Natural killer cell treated with Interleukin-12 subunit alpha and Interleukin-12 subunit beta and Interleukin-15 and Interleukin-18, amount 100 ng/mL, for 72 hours (primary cell): ENCODE data around the gene CCDC157. TPM values are rescaled to one million over a fixed set of nuclear protein-coding genes. Genes with fewer than 3 reads are reported as not detected.
A peak's percentile ranks its signal among the peaks of the same experiment; 100 is the strongest.

Experiments
- ATAC-seq, 2 donors: fragments of 150-1000 bp; cut with Tn5 transposase in 1 of 2; sonication (Bioruptor Pico), chemical (Tn5 transposase) in 1 of 2; 2 replicates each; pipeline ENCODE4 v1.10.0; 2021
- DNase-seq: peaks from one replicate; pipeline ENCODE4 v3.0.0; 2022; ENCODE audit warnings: low spot score
- H3K27ac Mint-ChIP-seq, 2 donors: 1 replicate in 1 of 2; 2 replicates in 1 of 2; pipeline ENCODE4 v1.8.0; 2022; ENCODE audit warnings: mixed read lengths in 2 of 2, mild to moderate bottlenecking in 1 of 2, moderate library complexity in 1 of 2
- H3K27me3 Mint-ChIP-seq, 2 donors: 1 replicate in 1 of 2; 2 replicates in 1 of 2; pipeline ENCODE4 v1.8.0; 2022; ENCODE audit warnings: mixed read lengths in 2 of 2
- H3K36me3 Mint-ChIP-seq: one replicate; pipeline ENCODE4 v1.8.0; 2022; ENCODE audit warnings: mixed read lengths
- H3K4me1 Mint-ChIP-seq, 2 donors: 1 replicate in 1 of 2; 2 replicates in 1 of 2; pipeline ENCODE4 v1.8.0; 2022; ENCODE audit warnings: low read depth in 2 of 2, mixed read lengths in 2 of 2, mild to moderate bottlenecking in 1 of 2
- H3K4me3 Mint-ChIP-seq: one replicate; pipeline ENCODE4 v1.8.0; 2022; ENCODE audit warnings: mixed read lengths
- H3K9me3 Mint-ChIP-seq: 2 replicates; pipeline ENCODE4 v1.8.0; 2022; ENCODE audit warnings: mixed read lengths
- total RNA-seq, 2 donors: library from RNA; stranded (reverse); gene quantifications; one replicate each; pipeline ENCODE4 v1.2.3, GENCODE V29; 2022

The CCDC157 gene
- total RNA-seq, 2 donors from 2014 or later, result 3.3 to 6.8 TPM

GRCh38 chr22:30408388-30409102 is 51.7 kb downstream of the CCDC157 start:
- ATAC-seq, result no peak
- H3K27ac Mint-ChIP-seq, result no peak overlapping the region

GRCh38 chr22:30411780-30412179 is 55.0 kb downstream of the CCDC157 start:
- ATAC-seq (no peak), DNase-seq (no peak)
- no peaks in the 10 kb centered on the region for H3K27me3 Mint-ChIP-seq
- H3K4me1 Mint-ChIP-seq, result no peaks in the 10 kb centered on the region
- no peaks in the 10 kb centered on the region for H3K9me3 Mint-ChIP-seq
- H3K4me3 Mint-ChIP-seq, result no peak overlapping the region
- H3K36me3 Mint-ChIP-seq, result no peaks in the 10 kb centered on the region
- no peak overlapping the region for H3K27ac Mint-ChIP-seq

More at GRCh38 chr22:30408388-30409102, 51.7 kb downstream of the CCDC157 start:
- Mint-ChIP-seq H3K9me3 (no peaks in the 10 kb centered on the region), H3K4me1 (no peaks in the 10 kb centered on the region), H3K4me3 (no peak overlapping the region), H3K36me3 (no peaks in the 10 kb centered on the region), H3K27me3 (no peaks in the 10 kb centered on the region)
- DNase-seq, result no peak

GRCh38 chr22:30413001-30413400 is 56.2 kb downstream of the CCDC157 start:
- H3K27ac Mint-ChIP-seq, result no peak overlapping the region

GRCh38 chr22:30413745-30414524 is 57.1 kb downstream of the CCDC157 start:
- Mint-ChIP-seq H3K4me3 (no peak overlapping the region), H3K27me3 (no peaks in the 10 kb centered on the region), H3K4me1 (no peaks in the 10 kb centered on the region), H3K9me3 (no peaks in the 10 kb centered on the region), H3K27ac (no peak overlapping the region), H3K36me3 (no peaks in the 10 kb centered on the region)
- no peak for DNase-seq
- no peak for ATAC-seq

More at GRCh38 chr22:30413001-30413400, 56.2 kb downstream of the CCDC157 start:
- Mint-ChIP-seq H3K4me3 (no peak overlapping the region), H3K36me3 (no peaks in the 10 kb centered on the region), H3K27me3 (no peaks in the 10 kb centered on the region), H3K4me1 (no peaks in the 10 kb centered on the region), H3K9me3 (no peaks in the 10 kb centered on the region)
- ATAC-seq (no peak), DNase-seq (no peak)

- H3K27ac Mint-ChIP-seq, result no peak overlapping the region
- ATAC-seq, result no peak
Measured at GRCh38 chr22:30414525-30415047, 57.8 kb downstream of the CCDC157 start.

GRCh38 chr22:30416403-30416802 is 59.6 kb downstream of the CCDC157 start:
- H3K36me3 Mint-ChIP-seq, result no peaks in the 10 kb centered on the region
- no peak for ATAC-seq
- H3K27me3 Mint-ChIP-seq, result no peaks in the 10 kb centered on the region
- DNase-seq, result no peak
- H3K27ac Mint-ChIP-seq, result no peak overlapping the region
- H3K9me3 Mint-ChIP-seq, result no peaks in the 10 kb centered on the region
- H3K4me1 Mint-ChIP-seq, result peaks cover 0 to 2% of the 10 kb centered on the region in 2 donors
- H3K4me3 Mint-ChIP-seq, result no peak overlapping the region

More at GRCh38 chr22:30414525-30415047, 57.8 kb downstream of the CCDC157 start:
- no peaks in the 10 kb centered on the region for H3K9me3 Mint-ChIP-seq
- DNase-seq, result no peak
- H3K4me1 Mint-ChIP-seq, result no peaks in the 10 kb centered on the region
- H3K27me3 Mint-ChIP-seq, result no peaks in the 10 kb centered on the region
- H3K4me3 Mint-ChIP-seq, result no peak overlapping the region
- no peaks in the 10 kb centered on the region for H3K36me3 Mint-ChIP-seq

GRCh38 chr22:30416837-30417236 is 60.0 kb downstream of the CCDC157 start:
- ATAC-seq, result no peak
- H3K9me3 Mint-ChIP-seq, result no peaks in the 10 kb centered on the region
- H3K27ac Mint-ChIP-seq, result no peak overlapping the region
- H3K36me3 Mint-ChIP-seq, result no peaks in the 10 kb centered on the region
- H3K4me3 Mint-ChIP-seq, result no peak overlapping the region
- H3K4me1 Mint-ChIP-seq, result peaks cover under 1 to 4% of the 10 kb centered on the region in 2 donors
- no peaks in the 10 kb centered on the region for H3K27me3 Mint-ChIP-seq
- DNase-seq, result no peak

GRCh38 chr22:30420347-30421125 is 63.7 kb downstream of the CCDC157 start:
- Mint-ChIP-seq H3K4me1 (peaks cover 29 to 31% of the 10 kb centered on the region in 2 donors), H3K27ac (peak overlapping the region in 1 of 2 donors; percentile 15)
- DNase-seq, result no peak

GRCh38 chr22:30421695-30422480 is 65.1 kb downstream of the CCDC157 start:
- H3K27ac Mint-ChIP-seq, result peak overlapping the region; percentile 95 to 98
- H3K4me1 Mint-ChIP-seq, result peaks cover 39 to 42% of the 10 kb centered on the region in 2 donors
- DNase-seq (peak; percentile 16), ATAC-seq (no peak)
- H3K4me3 Mint-ChIP-seq, result peak overlapping the region; percentile 98
- H3K27me3 Mint-ChIP-seq, result no peaks in the 10 kb centered on the region
- no peaks in the 10 kb centered on the region for H3K9me3 Mint-ChIP-seq
- H3K36me3 Mint-ChIP-seq, result no peaks in the 10 kb centered on the region

More at GRCh38 chr22:30420347-30421125, 63.7 kb downstream of the CCDC157 start:
- H3K27me3 Mint-ChIP-seq, result no peaks in the 10 kb centered on the region
- H3K4me3 Mint-ChIP-seq, result no peak overlapping the region
- H3K9me3 Mint-ChIP-seq, result no peaks in the 10 kb centered on the region
- H3K36me3 Mint-ChIP-seq, result no peaks in the 10 kb centered on the region
- no peak for ATAC-seq

GRCh38 chr22:30422481-30423300 is 65.9 kb downstream of the CCDC157 start:
- no peaks in the 10 kb centered on the region for H3K9me3 Mint-ChIP-seq
- H3K36me3 Mint-ChIP-seq, result no peaks in the 10 kb centered on the region
- H3K27ac Mint-ChIP-seq, result peak overlapping the region; percentile 95 to 98
- peaks cover 45 to 48% of the 10 kb centered on the region in 2 donors for H3K4me1 Mint-ChIP-seq
- peak overlapping the region; percentile 98 for H3K4me3 Mint-ChIP-seq
- DNase-seq, result no peak
- no peaks in the 10 kb centered on the region for H3K27me3 Mint-ChIP-seq
- ATAC-seq, result no peak

GRCh38 chr22:30423301-30423958 is 66.6 kb downstream of the CCDC157 start:
- H3K27me3 Mint-ChIP-seq, result no peaks in the 10 kb centered on the region
- DNase-seq, result peak; percentile 72
- peaks cover 45 to 48% of the 10 kb centered on the region in 2 donors for H3K4me1 Mint-ChIP-seq
- H3K36me3 Mint-ChIP-seq, result no peaks in the 10 kb centered on the region
- ATAC-seq, result peak; percentile 59 to 65
- H3K4me3 Mint-ChIP-seq, result peak overlapping the region; percentile 98
- peak overlapping the region; percentile 95 to 98 for H3K27ac Mint-ChIP-seq
- H3K9me3 Mint-ChIP-seq, result no peaks in the 10 kb centered on the region
